H4 (cell line): ENCODE data around the gene MPZL2. TPM values are rescaled to one million over a fixed set of nuclear protein-coding genes. Genes with fewer than 3 reads are reported as not detected.

Experiments used
- total RNA-seq: library from RNA; depleted of rRNA; stranded (reverse); fragments of >200 nt; shearing (Covaris generic); gene quantifications from 2 replicates; pipeline ENCODE4 v1.2.3, GENCODE V29; 2014; rRNA removed

Gene MPZL2
- total RNA-seq, 1 experiment from 2014 or later = 1.0 TPM

Other genes with a start within 250 kb of the MPZL2 start
- not detected in 2 replicates for gene TMPRSS4, start 187.2 kb downstream of the MPZL2 start, total RNA-seq
- gene SMIM35, start 177.3 kb downstream of the MPZL2 start, total RNA-seq = not detected in 2 replicates
- 2.5 and 3.9 TPM in 2 replicates for gene SCN4B, start 111.5 kb downstream of the MPZL2 start, total RNA-seq
- not detected in 2 replicates for gene SCN2B, start 87.7 kb downstream of the MPZL2 start, total RNA-seq
- gene JAML, start 39.3 kb downstream of the MPZL2 start, total RNA-seq = not detected in 2 replicates
- 9.8 and 10.4 TPM in 2 replicates for gene MPZL3, start 11.9 kb downstream of the MPZL2 start, total RNA-seq
- not detected in 2 replicates for gene CD3E, start 40.4 kb upstream of the MPZL2 start, total RNA-seq
- gene CD3D, start 78.4 kb upstream of the MPZL2 start, total RNA-seq = not detected in 2 replicates
- gene CD3G, start 80.0 kb upstream of the MPZL2 start, total RNA-seq = not detected in 2 replicates
- gene UBE4A, start 95.3 kb upstream of the MPZL2 start, total RNA-seq = 39.6 and 45.1 TPM in 2 replicates
- 59.3 and 94.8 TPM in 2 replicates for gene ATP5MG, start 137.3 kb upstream of the MPZL2 start, total RNA-seq
- gene KMT2A, start 172.2 kb upstream of the MPZL2 start, total RNA-seq = 11.9 and 15.2 TPM in 2 replicates